SK-N-SH (cell line): Measurements from ENCODE around the gene PSENEN. TPM values are rescaled to one million over a fixed set of nuclear protein-coding genes. Genes with fewer than 3 reads are reported as not detected.

Experiments used
- CTCF ChIA-PET: fragments of 300-600, 350-600 bp; formaldehyde crosslinking; extraction: SDS; loops from one replicate; lab custom pipeline; 2021; lab: Yijun Ruan, JAX
- POLR2A ChIA-PET: fragments of 350-600 bp; sonication (Branson Sonifier 250); formaldehyde crosslinking; extraction: SDS; loops from one replicate; lab custom pipeline; 2020; ENCODE audit warnings: antibody characterized with exemption, inconsistent platforms; lab: Yijun Ruan, JAX
- DNase-seq: peaks from one replicate; pipeline ENCODE4 v3.0.0; 2012
- H2AFZ ChIP-seq: fragments of 200-600 bp; sonication (generic); 2 replicates; pipeline ENCODE4 v1.8.1; 2016; ENCODE audit warnings: antibody characterized with exemption, mild to moderate bottlenecking, low read depth
- H3F3A ChIP-seq: fragments of 200-600 bp; sonication (generic); replicated peaks from 2 replicates; pipeline ENCODE3; 2016; ENCODE audit warnings: antibody characterized with exemption, mild to moderate bottlenecking; ENCODE audit not compliant: insufficient read depth
- H3K27ac ChIP-seq, 2 experiments: fragments of 200-500 bp in 1 of 2; fragments of 200-600 bp in 1 of 2; sonication (Bioruptor generic) in 1 of 2; sonication (generic), shearing (Covaris generic) in 1 of 2; 2 replicates each; pipeline versions ENCODE4 v1.5.1 to v1.6.1; 2014 to 2016; ENCODE audit warnings: low read depth in 2 of 2, inconsistent platforms in 1 of 2, low read length in 1 of 2, mild to moderate bottlenecking in 1 of 2, mixed read lengths in 1 of 2
- H3K27me3 ChIP-seq: fragments of 200-600 bp; sonication (generic), shearing (Covaris generic); 2 replicates; pipeline ENCODE4 v1.6.1; 2016; ENCODE audit warnings: mixed run types; ENCODE audit not compliant: insufficient read depth
- H3K36me3 ChIP-seq, 2 experiments: fragments of 200-500 bp in 1 of 2; fragments of 200-600 bp in 1 of 2; sonication (Bioruptor generic) in 1 of 2; sonication (generic) in 1 of 2; replicated peaks in 1 of 2; 2 replicates each; pipeline versions ENCODE3 to v1.5.1; 2014 to 2016; ENCODE audit warnings: low read length in 1 of 2, mild to moderate bottlenecking in 1 of 2; ENCODE audit not compliant: insufficient read depth in 2 of 2, control insufficient read depth in 1 of 2
- H3K4me1 ChIP-seq, 2 experiments: fragments of 200-500 bp in 1 of 2; fragments of 200-600 bp in 1 of 2; sonication (Bioruptor generic) in 1 of 2; sonication (generic), shearing (Covaris generic) in 1 of 2; 2 replicates each; pipeline versions ENCODE4 v1.5.1 to v1.6.1; 2014 to 2016; ENCODE audit warnings: low read depth in 1 of 2, low read length in 1 of 2, mixed run types in 1 of 2; ENCODE audit not compliant: insufficient read depth in 2 of 2, control insufficient read depth in 1 of 2
- H3K4me2 ChIP-seq: fragments of 200-600 bp; sonication (generic), shearing (Covaris generic); 2 replicates; pipeline ENCODE4 v1.6.1; 2017; ENCODE audit warnings: mixed run types
- H3K4me3 ChIP-seq, 2 experiments: fragments of 200-500 bp in 1 of 2; fragments of 200-600 bp in 1 of 2; sonication (Bioruptor generic) in 1 of 2; sonication (generic), shearing (Covaris generic) in 1 of 2; 2 replicates each; pipeline versions ENCODE4 v1.5.1 to v1.8.1; 2014 to 2016; ENCODE audit warnings: low read depth in 2 of 2, inconsistent platforms in 1 of 2, low read length in 1 of 2, mild to moderate bottlenecking in 1 of 2, mixed read lengths in 1 of 2, moderate library complexity in 1 of 2
- H3K79me2 ChIP-seq: fragments of 200-600 bp; sonication (generic); 2 replicates; pipeline ENCODE4 v1.8.1; 2017; ENCODE audit warnings: mild to moderate bottlenecking; ENCODE audit not compliant: insufficient read depth
- H3K9ac ChIP-seq: fragments of 200-600 bp; sonication (generic); 2 replicates; pipeline ENCODE4 v1.6.1; 2017; ENCODE audit warnings: mixed run types
- H3K9me2 ChIP-seq: fragments of 200-600 bp; sonication (generic); 2 replicates; pipeline ENCODE4 v1.6.1; 2017; ENCODE audit warnings: mixed run types
- H3K9me3 ChIP-seq: fragments of 200-600 bp; sonication (generic); 2 replicates; pipeline ENCODE4 v1.6.1; 2017; ENCODE audit warnings: mixed run types, mild to moderate bottlenecking, moderate library complexity
- H4K20me1 ChIP-seq: fragments of 200-600 bp; sonication (generic); 2 replicates; pipeline ENCODE4 v1.6.1; 2017; ENCODE audit warnings: mild to moderate bottlenecking, mixed run types; ENCODE audit not compliant: insufficient read depth
- EP300 ChIP-seq, 2 experiments: IDR thresholded peaks; 2 replicates each; pipeline versions ENCODE4 v1.4.0 to v1.6.1; 2012; ENCODE audit warnings: borderline replicate concordance in 1 of 2, low read depth in 1 of 2, low read length in 1 of 2
- EZH2phosphoT487 ChIP-seq: fragments of 200-600 bp; sonication (generic); IDR thresholded peaks from 2 replicates; pipeline ENCODE4 v1.6.1; 2017; ENCODE audit warnings: low read depth, mixed run types, mild to moderate bottlenecking, antibody characterized with exemption, moderate library complexity, borderline replicate concordance
- FOSL2 ChIP-seq: IDR thresholded peaks from 2 replicates; pipeline ENCODE4 v1.4.0; 2012; ENCODE audit warnings: low read depth, mild to moderate bottlenecking, moderate library complexity, borderline replicate concordance
- FOXJ3 ChIP-seq: sonication (generic); formaldehyde crosslinking; IDR thresholded peaks from 2 replicates; pipeline ENCODE4 v1.5.1; 2020; ENCODE audit warnings: mild to moderate bottlenecking, missing genetic modification reagents
- GABPA ChIP-seq: IDR thresholded peaks from 2 replicates; pipeline ENCODE4 v1.4.0; 2012; ENCODE audit warnings: low read depth, mild to moderate bottlenecking
- GATA2 ChIP-seq: sonication (generic); formaldehyde crosslinking; IDR thresholded peaks from 2 replicates; pipeline ENCODE4 v1.5.0; 2020; ENCODE audit warnings: mild to moderate bottlenecking, missing genetic modification reagents
- JUND ChIP-seq: IDR thresholded peaks from 2 replicates; pipeline ENCODE4 v1.4.0; 2012
- MEF2A ChIP-seq: IDR thresholded peaks from 2 replicates; pipeline ENCODE4 v1.4.0; 2012; ENCODE audit warnings: low read depth, borderline replicate concordance
- NRF1 ChIP-seq: IDR thresholded peaks from 2 replicates; pipeline ENCODE4 v1.6.1; 2012; ENCODE audit warnings: low read depth, mild to moderate bottlenecking, low read length
- PBX3 ChIP-seq: IDR thresholded peaks from 2 replicates; pipeline ENCODE4; 2012
- RAD21 ChIP-seq: IDR thresholded peaks from 2 replicates; pipeline ENCODE4 v1.6.1; 2012; ENCODE audit warnings: mild to moderate bottlenecking, low read length
- RCOR1 ChIP-seq: fragments of 150-350 bp; IDR thresholded peaks from 2 replicates; pipeline ENCODE4 v1.6.1; 2017; ENCODE audit warnings: antibody characterized with exemption, low read length
- RFX5 ChIP-seq: IDR thresholded peaks from 2 replicates; pipeline ENCODE4 v1.6.1; 2012; ENCODE audit warnings: mild to moderate bottlenecking, improper control_type of control experiment, low read length
- RXRA ChIP-seq: IDR thresholded peaks from 2 replicates; pipeline ENCODE4 v1.4.0; 2012; ENCODE audit warnings: low read depth, mild to moderate bottlenecking, borderline replicate concordance
- SIN3A ChIP-seq: IDR thresholded peaks from 2 replicates; pipeline ENCODE4 v1.6.1; 2012; ENCODE audit warnings: low read depth, mild to moderate bottlenecking, low read length, moderate library complexity, borderline replicate concordance
- TAF1 ChIP-seq: IDR thresholded peaks from 2 replicates; pipeline ENCODE4 v1.6.1; 2012; ENCODE audit warnings: low read depth, mild to moderate bottlenecking, low read length, moderate library complexity, borderline replicate concordance
- TCF12 ChIP-seq: IDR thresholded peaks from 2 replicates; pipeline ENCODE4 v1.4.0; 2012
- USF1 ChIP-seq: IDR thresholded peaks from 2 replicates; pipeline ENCODE4 v1.4.0; 2012; ENCODE audit warnings: low read depth, borderline replicate concordance
- USF2 ChIP-seq: fragments of 150-350 bp; IDR thresholded peaks from 2 replicates; pipeline ENCODE4 v1.6.1; 2017; ENCODE audit warnings: antibody characterized with exemption, low read length, low read depth, borderline replicate concordance
- WGBS: methylation state at CpG from one replicate; pipeline ENCODE4 v1.1.6; 2017; ENCODE audit warnings: low lambda C conversion rate; 5-methylcytosine and 5-hydroxymethylcytosine counted together
- polyA plus RNA-seq, 3 experiments: library from polyadenylated mRNA; depleted of rRNA; stranded (reverse); fragments of >200 nt; gene quantifications; 2 replicates each; pipeline ENCODE4 v1.2.3, GENCODE V29; 2012

PSENEN gene
- polyA plus RNA-seq, 1 of the 3 experiments (the other 2 are of a cell fraction): 99.2 TPM

- 86% methylated on average over 7 of the region's 9 CpGs for WGBS
- ChIA-PET CTCF (no interaction called here), POLR2A (no interaction called here)
- Histone ChIP-seq H2AFZ (no peak overlapping the region), H3K4me2 (no peak overlapping the region), H3K9me3 (no peaks in the 10 kb centered on the region), H3K9ac (no peak overlapping the region), H3K4me3 (no peak overlapping the region), H3K27me3 (no peaks in the 10 kb centered on the region), H3K4me1 (no peaks in the 10 kb centered on the region), H3K9me2 (no peaks in the 10 kb centered on the region), H3F3A (no peaks in the 10 kb centered on the region), H3K36me3 (no peaks in the 10 kb centered on the region), H3K79me2 (no peaks in the 10 kb centered on the region), H4K20me1 (no peaks in the 10 kb centered on the region), H3K27ac (no peak overlapping the region)
- DNase-seq: no peak
- no peak for TF ChIP-seq TAF1
- TF ChIP-seq RAD21: no peak
- no peak for TF ChIP-seq FOXJ3
- no peak for TF ChIP-seq TCF12
- no peak for TF ChIP-seq RCOR1
- TF ChIP-seq MEF2A: no peak
- TF ChIP-seq JUND: no peak
- no peak for TF ChIP-seq NRF1
- TF ChIP-seq USF2: no peak
- TF ChIP-seq GATA2 (CRISPR knock-in tag): no peak
- TF ChIP-seq EZH2phosphoT487: no peak
- TF ChIP-seq USF1: no peak
- TF ChIP-seq SIN3A: no peak
- no peak for TF ChIP-seq PBX3
- TF ChIP-seq RXRA: no peak
- no peak for TF ChIP-seq GABPA
- TF ChIP-seq FOSL2: no peak
- TF ChIP-seq RFX5: no peak
- no peak for TF ChIP-seq EP300 (IDR thresholded peaks at IDR 0.05; ENCODE audit: borderline replicate concordance in 1 of 2, low read depth in 1 of 2, low read length in 1 of 2)
These were observed 46.4 kb downstream of the PSENEN start for GRCh38 chr19:35791814-35792279.
